HepG2 (cell line): ENCODE results near the gene ACAP3. TPM values are rescaled to one million over a fixed set of nuclear protein-coding genes. Genes with fewer than 3 reads are reported as not detected.

ENCODE experiments used
- CREB1 ChIP-seq, 2 experiments: fragments of 450-650 bp in 1 of 2; IDR thresholded peaks; 2 replicates each; pipeline ENCODE4 v1.6.1; 2016 to 2017; ENCODE audit warnings: control low read depth in 1 of 2, mild to moderate bottlenecking in 1 of 2, missing compliant biosample characterization in 1 of 2, missing genetic modification characterization in 1 of 2
- DR1 ChIP-seq: sonication (generic); formaldehyde crosslinking; IDR thresholded peaks from 2 replicates; pipeline ENCODE4 v1.8.0; 2021; ENCODE audit warnings: mild to moderate bottlenecking, missing genetic modification reagents, inconsistent platforms
- KDM5A ChIP-seq: fragments of 200-600 bp; sonication (generic); IDR thresholded peaks from 2 replicates; pipeline ENCODE4 v1.7.0; 2018; ENCODE audit warnings: antibody characterized with exemption, mild to moderate bottlenecking, low read length, borderline replicate concordance
- MYNN ChIP-seq: sonication (generic); formaldehyde crosslinking; IDR thresholded peaks from 2 replicates; pipeline ENCODE4 v1.4.0; 2020; ENCODE audit warnings: mild to moderate bottlenecking, low read depth, missing genetic modification reagents
- NR1H2 ChIP-seq: sonication (generic); formaldehyde crosslinking; IDR thresholded peaks from 2 replicates; pipeline ENCODE4 v1.8.1; 2022; ENCODE audit warnings: low read depth, missing genetic modification reagents, borderline replicate concordance
- XRCC5 ChIP-seq: fragments of 200-400 bp; formaldehyde crosslinking; optimal IDR thresholded peaks from 2 replicates; pipeline ENCODE3; 2017; ENCODE audit warnings: mild to moderate bottlenecking, low read length
- ZNF619 ChIP-seq: sonication (generic); formaldehyde crosslinking; IDR thresholded peaks from 2 replicates; pipeline ENCODE4 v1.4.0; 2020; ENCODE audit warnings: mild to moderate bottlenecking, missing genetic modification reagents
- ZNF670 ChIP-seq: sonication (generic); formaldehyde crosslinking; IDR thresholded peaks from 2 replicates; pipeline ENCODE4 v1.8.0; 2022; ENCODE audit warnings: mild to moderate bottlenecking, missing genetic modification reagents, borderline replicate concordance
- ZNF672 ChIP-seq: sonication (generic); formaldehyde crosslinking; IDR thresholded peaks from 2 replicates; pipeline ENCODE4 v1.8.1; 2022; ENCODE audit warnings: missing genetic modification reagents
- ZNF761 ChIP-seq: sonication (generic); formaldehyde crosslinking; conservative IDR thresholded peaks from 2 replicates; pipeline ENCODE4 v1.4.0; 2020; ENCODE audit warnings: mild to moderate bottlenecking, missing genetic modification reagents
- ZZZ3 ChIP-seq: sonication (generic); formaldehyde crosslinking; IDR thresholded peaks from 2 replicates; pipeline ENCODE4 v1.4.0; 2020; ENCODE audit warnings: missing genetic modification reagents, mild to moderate bottlenecking, borderline replicate concordance
- polyA plus RNA-seq, 8 experiments: library from polyadenylated mRNA; depleted of rRNA in 3 of 8; stranded (reverse) in 7 of 8; unstranded in 1 of 8; fragments of >200 nt; fragmentation: Illumina TruSeq in 4 of 8; extraction: Trizol in 4 of 8; gene quantifications; 2 replicates each; pipeline versions ENCODE4 v1.2.1 to v1.2.3, GENCODE V29; 2011 to 2016; ENCODE audit warnings: low read depth in 4 of 8, missing spikeins in 1 of 8, mixed read lengths in 1 of 8; ENCODE audit not compliant: insufficient read depth in 1 of 8
- total RNA-seq, 5 experiments: library from RNA; depleted of rRNA; stranded (reverse); fragments of >200 nt; fragmentation: Illumina TruSeq; extraction: Trizol; gene quantifications; 2 replicates each; pipeline ENCODE4 v1.2.3, GENCODE V29; 2016; ENCODE audit warnings: low read depth in 1 of 5
- TF ChIP-seq, protein P1 (sequence below): sonication (generic); formaldehyde crosslinking; IDR thresholded peaks from 2 replicates; pipeline ENCODE4 v1.5.0; 2020; ENCODE audit warnings: mild to moderate bottlenecking, missing genetic modification reagents, borderline replicate concordance
- TF ChIP-seq, protein P2 (sequence below): IDR thresholded peaks from 2 replicates; pipeline ENCODE4 v1.6.1; 2018; ENCODE audit warnings: missing genetic modification reagents, mild to moderate bottlenecking, missing compliant biosample characterization
- TF ChIP-seq, protein P3 (sequence below): sonication (generic); formaldehyde crosslinking; IDR thresholded peaks from 2 replicates; pipeline ENCODE4; 2020; ENCODE audit warnings: missing genetic modification reagents, mild to moderate bottlenecking, borderline replicate concordance
- TF ChIP-seq, protein P4 (sequence below): sonication (generic); formaldehyde crosslinking; IDR thresholded peaks from 2 replicates; pipeline ENCODE4 v1.4.0; 2020; ENCODE audit warnings: mild to moderate bottlenecking, missing genetic modification reagents
- TF ChIP-seq, protein P5 (sequence below), 2 experiments: fragments of 450-650 bp in 1 of 2; sonication (generic) in 1 of 2; formaldehyde crosslinking; IDR thresholded peaks; 2 replicates each; pipeline versions ENCODE4 v1.5.0 to v1.8.0; 2020 to 2022; ENCODE audit warnings: mild to moderate bottlenecking in 1 of 2, missing genetic modification reagents in 1 of 2

ACAP3 gene
- total and polyA plus RNA-seq, 2 of the 13 experiments (the other 11 are each of a cell fraction or from before 2014, with no cell fraction given): 29.4 to 50.8 TPM

DNA sequence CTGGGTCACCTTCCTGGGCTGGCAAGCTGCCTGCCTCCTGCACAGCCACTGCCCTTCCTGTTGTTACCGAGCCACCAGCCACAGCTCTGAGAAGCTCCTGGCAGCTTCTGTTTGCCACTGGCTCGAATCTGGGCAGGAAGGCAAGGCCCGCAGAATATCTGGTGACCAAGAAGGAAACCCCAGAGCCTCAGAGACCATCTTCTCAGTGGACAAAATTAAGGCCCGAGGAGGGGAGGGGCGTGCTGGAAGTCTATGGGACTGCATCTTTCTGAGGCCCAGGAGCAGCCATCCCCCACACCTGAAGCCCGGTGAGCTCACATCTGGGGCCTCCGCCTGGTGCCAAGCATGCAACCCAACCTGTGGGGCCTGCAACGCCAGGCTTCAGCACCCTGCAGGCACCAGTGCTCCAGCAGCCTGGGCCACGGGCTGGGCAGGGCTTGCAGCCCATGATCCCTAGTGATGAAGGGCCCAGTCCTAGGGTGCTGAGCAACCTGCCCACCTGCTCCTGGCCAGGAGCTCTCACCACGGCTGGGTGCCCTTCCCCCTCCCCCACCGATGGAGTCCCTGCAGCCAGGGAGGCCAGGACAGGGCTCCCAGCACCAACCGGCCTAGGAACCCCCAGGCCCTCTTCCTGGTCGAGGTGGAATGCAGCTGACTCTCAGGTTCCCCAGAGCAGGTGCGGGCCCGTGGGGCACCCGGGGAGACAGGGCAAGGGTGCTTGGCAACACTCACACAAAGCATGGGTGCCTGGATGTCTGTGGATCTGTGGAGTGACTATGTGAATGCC lies 17.8 kb upstream of the ACAP3 start (continued):
- TF ChIP-seq, protein P1, sequence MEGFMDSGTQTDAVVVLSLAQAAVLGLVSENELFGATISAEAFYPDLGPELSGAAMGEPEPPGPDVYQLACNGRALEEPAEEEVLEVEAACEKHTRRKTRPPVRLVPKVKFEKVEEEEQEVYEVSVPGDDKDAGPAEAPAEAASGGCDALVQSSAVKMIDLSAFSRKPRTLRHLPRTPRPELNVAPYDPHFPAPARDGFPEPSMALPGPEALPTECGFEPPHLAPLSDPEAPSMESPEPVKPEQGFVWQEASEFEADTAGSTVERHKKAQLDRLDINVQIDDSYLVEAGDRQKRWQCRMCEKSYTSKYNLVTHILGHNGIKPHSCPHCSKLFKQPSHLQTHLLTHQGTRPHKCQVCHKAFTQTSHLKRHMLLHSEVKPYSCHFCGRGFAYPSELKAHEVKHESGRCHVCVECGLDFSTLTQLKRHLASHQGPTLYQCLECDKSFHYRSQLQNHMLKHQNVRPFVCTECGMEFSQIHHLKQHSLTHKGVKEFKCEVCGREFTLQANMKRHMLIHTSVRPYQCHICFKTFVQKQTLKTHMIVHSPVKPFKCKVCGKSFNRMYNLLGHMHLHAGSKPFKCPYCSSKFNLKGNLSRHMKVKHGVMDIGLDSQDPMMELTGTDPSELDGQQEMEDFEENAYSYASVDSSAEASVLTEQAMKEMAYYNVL (CRISPR knock-in tag): 0 out of 2 replicates have a peak, but pooled peaks have one; percentile 13
- no peak; the same call in 1 of the 2 replicates for TF ChIP-seq KDM5A
- no peak for TF ChIP-seq ZZZ3 (CRISPR knock-in tag)
- TF ChIP-seq, protein P2, sequence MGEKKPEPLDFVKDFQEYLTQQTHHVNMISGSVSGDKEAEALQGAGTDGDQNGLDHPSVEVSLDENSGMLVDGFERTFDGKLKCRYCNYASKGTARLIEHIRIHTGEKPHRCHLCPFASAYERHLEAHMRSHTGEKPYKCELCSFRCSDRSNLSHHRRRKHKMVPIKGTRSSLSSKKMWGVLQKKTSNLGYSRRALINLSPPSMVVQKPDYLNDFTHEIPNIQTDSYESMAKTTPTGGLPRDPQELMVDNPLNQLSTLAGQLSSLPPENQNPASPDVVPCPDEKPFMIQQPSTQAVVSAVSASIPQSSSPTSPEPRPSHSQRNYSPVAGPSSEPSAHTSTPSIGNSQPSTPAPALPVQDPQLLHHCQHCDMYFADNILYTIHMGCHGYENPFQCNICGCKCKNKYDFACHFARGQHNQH (CRISPR knock-in tag): 0 out of 2 replicates have a peak, but pooled peaks have one; percentile 12
- no peak for TF ChIP-seq CREB1 (IDR thresholded peaks at IDR 0.05)
- no peak; the same call in 1 of the 2 replicates for TF ChIP-seq CREB1 (CRISPR knock-in tag; IDR thresholded peaks at IDR 0.05)
- TF ChIP-seq, protein P3, sequence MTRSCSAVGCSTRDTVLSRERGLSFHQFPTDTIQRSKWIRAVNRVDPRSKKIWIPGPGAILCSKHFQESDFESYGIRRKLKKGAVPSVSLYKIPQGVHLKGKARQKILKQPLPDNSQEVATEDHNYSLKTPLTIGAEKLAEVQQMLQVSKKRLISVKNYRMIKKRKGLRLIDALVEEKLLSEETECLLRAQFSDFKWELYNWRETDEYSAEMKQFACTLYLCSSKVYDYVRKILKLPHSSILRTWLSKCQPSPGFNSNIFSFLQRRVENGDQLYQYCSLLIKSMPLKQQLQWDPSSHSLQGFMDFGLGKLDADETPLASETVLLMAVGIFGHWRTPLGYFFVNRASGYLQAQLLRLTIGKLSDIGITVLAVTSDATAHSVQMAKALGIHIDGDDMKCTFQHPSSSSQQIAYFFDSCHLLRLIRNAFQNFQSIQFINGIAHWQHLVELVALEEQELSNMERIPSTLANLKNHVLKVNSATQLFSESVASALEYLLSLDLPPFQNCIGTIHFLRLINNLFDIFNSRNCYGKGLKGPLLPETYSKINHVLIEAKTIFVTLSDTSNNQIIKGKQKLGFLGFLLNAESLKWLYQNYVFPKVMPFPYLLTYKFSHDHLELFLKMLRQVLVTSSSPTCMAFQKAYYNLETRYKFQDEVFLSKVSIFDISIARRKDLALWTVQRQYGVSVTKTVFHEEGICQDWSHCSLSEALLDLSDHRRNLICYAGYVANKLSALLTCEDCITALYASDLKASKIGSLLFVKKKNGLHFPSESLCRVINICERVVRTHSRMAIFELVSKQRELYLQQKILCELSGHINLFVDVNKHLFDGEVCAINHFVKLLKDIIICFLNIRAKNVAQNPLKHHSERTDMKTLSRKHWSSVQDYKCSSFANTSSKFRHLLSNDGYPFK: peak; percentile 31; the same call in 1 of the 2 replicates
- 0 out of 2 replicates have a peak, but pooled peaks have one; percentile 0 for TF ChIP-seq MYNN (CRISPR knock-in tag)
- TF ChIP-seq ZNF619 (CRISPR knock-in tag): 0 out of 2 replicates have a peak, but pooled peaks have one; percentile 15
- 0 out of 2 replicates have a peak, but pooled peaks have one; percentile 12 for TF ChIP-seq DR1 (CRISPR knock-in tag)
- TF ChIP-seq ZNF670 (CRISPR knock-in tag): no peak
- peak; percentile 3 for TF ChIP-seq XRCC5
- TF ChIP-seq ZNF672: no peak
- TF ChIP-seq NR1H2 (CRISPR knock-in tag): no peak
- 0 out of 2 replicates have a peak, but pooled peaks have one; percentile 30 for TF ChIP-seq ZNF761
- TF ChIP-seq, protein P4, sequence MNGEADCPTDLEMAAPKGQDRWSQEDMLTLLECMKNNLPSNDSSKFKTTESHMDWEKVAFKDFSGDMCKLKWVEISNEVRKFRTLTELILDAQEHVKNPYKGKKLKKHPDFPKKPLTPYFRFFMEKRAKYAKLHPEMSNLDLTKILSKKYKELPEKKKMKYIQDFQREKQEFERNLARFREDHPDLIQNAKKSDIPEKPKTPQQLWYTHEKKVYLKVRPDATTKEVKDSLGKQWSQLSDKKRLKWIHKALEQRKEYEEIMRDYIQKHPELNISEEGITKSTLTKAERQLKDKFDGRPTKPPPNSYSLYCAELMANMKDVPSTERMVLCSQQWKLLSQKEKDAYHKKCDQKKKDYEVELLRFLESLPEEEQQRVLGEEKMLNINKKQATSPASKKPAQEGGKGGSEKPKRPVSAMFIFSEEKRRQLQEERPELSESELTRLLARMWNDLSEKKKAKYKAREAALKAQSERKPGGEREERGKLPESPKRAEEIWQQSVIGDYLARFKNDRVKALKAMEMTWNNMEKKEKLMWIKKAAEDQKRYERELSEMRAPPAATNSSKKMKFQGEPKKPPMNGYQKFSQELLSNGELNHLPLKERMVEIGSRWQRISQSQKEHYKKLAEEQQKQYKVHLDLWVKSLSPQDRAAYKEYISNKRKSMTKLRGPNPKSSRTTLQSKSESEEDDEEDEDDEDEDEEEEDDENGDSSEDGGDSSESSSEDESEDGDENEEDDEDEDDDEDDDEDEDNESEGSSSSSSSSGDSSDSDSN (CRISPR knock-in tag): peak; percentile 17; the same call in 1 of the 2 replicates
- TF ChIP-seq, protein P5, sequence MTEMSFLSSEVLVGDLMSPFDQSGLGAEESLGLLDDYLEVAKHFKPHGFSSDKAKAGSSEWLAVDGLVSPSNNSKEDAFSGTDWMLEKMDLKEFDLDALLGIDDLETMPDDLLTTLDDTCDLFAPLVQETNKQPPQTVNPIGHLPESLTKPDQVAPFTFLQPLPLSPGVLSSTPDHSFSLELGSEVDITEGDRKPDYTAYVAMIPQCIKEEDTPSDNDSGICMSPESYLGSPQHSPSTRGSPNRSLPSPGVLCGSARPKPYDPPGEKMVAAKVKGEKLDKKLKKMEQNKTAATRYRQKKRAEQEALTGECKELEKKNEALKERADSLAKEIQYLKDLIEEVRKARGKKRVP (CRISPR knock-in tag; IDR thresholded peaks at IDR 0.05): no peak
